ENCODE data around the gene GSTT2B.
A peak's percentile ranks its signal among the peaks of the same experiment; 100 is the strongest.
"Not testable (repeated sequence)": the region's sequence is repeated elsewhere in the genome, so short reads cannot be mapped to it uniquely, and the experiment has no call there.

The GSTT2B gene

GRCh38 chr22:23984430-23984829, 23.4 kb upstream of the GSTT2B start:
- no peak for DNase-seq (ENCODE audit: low read depth)

- DNase-seq (ENCODE audit: low read depth) = not testable (repeated sequence)
Observed at GRCh38 chr22:23980567-23980966, 19.6 kb upstream of the GSTT2B start.

GRCh38 chr22:23979557-23980240, 18.7 kb upstream of the GSTT2B start, which contains the start of gene GSTT2:
Gene GSTT2 (plus strand): TSS chr22:23980134.
- DNase-seq (ENCODE audit: low read depth) = not testable (repeated sequence)

GRCh38 chr22:23977304-23977703, 16.3 kb upstream of the GSTT2B start:
- not testable (repeated sequence) for DNase-seq (ENCODE audit: low read depth)

GRCh38 chr22:23974836-23975352, 13.9 kb upstream of the GSTT2B start:
- not testable (repeated sequence) for DNase-seq (ENCODE audit: low read depth)

- not testable (repeated sequence) for DNase-seq (ENCODE audit: low read depth)
Observed at GRCh38 chr22:23974345-23974744, 13.3 kb upstream of the GSTT2B start, which contains the start of gene DDT. Gene DDT (minus strand): TSS chr22:23974441. CDS start chr22:23974414, 27 bp downstream.

- DNase-seq (ENCODE audit: low read depth) = not testable (repeated sequence)
Observed at GRCh38 chr22:23971927-23972326, 10.9 kb upstream of the GSTT2B start.

GRCh38 chr22:23970816-23971486, 10.0 kb upstream of the GSTT2B start:
- no peak for DNase-seq (ENCODE audit: low read depth)

- DNase-seq (ENCODE audit: low read depth) = no peak
Observed at GRCh38 chr22:23970201-23970641, 9.2 kb upstream of the GSTT2B start.

GRCh38 chr22:23969071-23969470, 8.1 kb upstream of the GSTT2B start:
- no peak for DNase-seq (ENCODE audit: low read depth)

GRCh38 chr22:23966568-23966967, 5.6 kb upstream of the GSTT2B start, which contains the start of gene DDTL:
Gene DDTL (plus strand): TSS chr22:23966888. CDS start chr22:23966915, 27 bp downstream.
- DNase-seq (ENCODE audit: low read depth) = not testable (repeated sequence)

GRCh38 chr22:23966094-23966493, 5.1 kb upstream of the GSTT2B start:
- not testable (repeated sequence) for DNase-seq (ENCODE audit: low read depth)

GRCh38 chr22:23956301-23956900, 4.6 kb downstream of the GSTT2B start:
- peak; percentile 38 for DNase-seq (ENCODE audit: low read depth)

GRCh38 chr22:23955886-23956285, 5.1 kb downstream of the GSTT2B start:
- not testable (repeated sequence) for DNase-seq (ENCODE audit: low read depth)

GRCh38 chr22:23954991-23955305, 6.0 kb downstream of the GSTT2B start:
- DNase-seq (ENCODE audit: low read depth) = not testable (repeated sequence)

- not testable (repeated sequence) for DNase-seq (ENCODE audit: low read depth)
Observed at GRCh38 chr22:23954193-23954990, 6.6 kb downstream of the GSTT2B start.

- DNase-seq (ENCODE audit: low read depth) = not testable (repeated sequence)
Observed at GRCh38 chr22:23953485-23953884, 7.5 kb downstream of the GSTT2B start.

GRCh38 chr22:23952794-23953405, 8.1 kb downstream of the GSTT2B start:
- DNase-seq (ENCODE audit: low read depth) = not testable (repeated sequence)

- peak; percentile 10 for DNase-seq (ENCODE audit: low read depth)
Observed at GRCh38 chr22:23951383-23951782, 9.6 kb downstream of the GSTT2B start.

- not testable (repeated sequence) for DNase-seq (ENCODE audit: low read depth)
Observed at GRCh38 chr22:23949764-23950163, 11.2 kb downstream of the GSTT2B start.

- DNase-seq (ENCODE audit: low read depth) = not testable (repeated sequence)
Observed at GRCh38 chr22:23947391-23947790, 13.6 kb downstream of the GSTT2B start.
